HepG2 (cell line): ENCODE measurements around the gene SYNGR1. TPM values are rescaled to one million over a fixed set of nuclear protein-coding genes. Genes with fewer than 3 reads are reported as not detected.

Experiments used
- CSRNP1 ChIP-seq: sonication (generic); formaldehyde crosslinking; IDR thresholded peaks from 2 replicates; pipeline ENCODE4 v1.8.1; 2023; ENCODE audit warnings: mild to moderate bottlenecking, missing genetic modification reagents
- DPF2 ChIP-seq: sonication (generic); formaldehyde crosslinking; IDR thresholded peaks from 2 replicates; pipeline ENCODE4 v1.4.0; 2020; ENCODE audit warnings: mild to moderate bottlenecking, low read depth, missing genetic modification reagents, borderline replicate concordance
- EP300 ChIP-seq, 3 experiments: sonication (generic) in 1 of 3; formaldehyde crosslinking in 1 of 3; IDR thresholded peaks; 2 replicates each; pipeline versions ENCODE4 v1.5.1 to v1.6.1; 2011 to 2020; ENCODE audit warnings: low read depth in 2 of 3, low read length in 2 of 3, borderline replicate concordance in 1 of 3, improper control_type of control experiment in 1 of 3, mild to moderate bottlenecking in 1 of 3, missing genetic modification reagents in 1 of 3, moderate library complexity in 1 of 3
- GATAD2A ChIP-seq: IDR thresholded peaks from 2 replicates; pipeline ENCODE4 v1.6.1; 2016
- NR0B2 ChIP-seq: sonication (generic); formaldehyde crosslinking; IDR thresholded peaks from 2 replicates; pipeline ENCODE4 v1.4.0; 2020; ENCODE audit warnings: mild to moderate bottlenecking, missing genetic modification reagents
- NR2F2 ChIP-seq: IDR thresholded peaks from 2 replicates; pipeline ENCODE4 v1.6.1; 2012; ENCODE audit warnings: low read depth, inconsistent platforms, borderline replicate concordance
- TCF7 ChIP-seq: sonication (generic); IDR thresholded peaks from 2 replicates; pipeline ENCODE4 v1.6.1; 2016; ENCODE audit warnings: antibody characterized with exemption, low read depth
- ZMAT3 ChIP-seq: sonication (generic); formaldehyde crosslinking; conservative IDR thresholded peaks from 2 replicates; pipeline ENCODE4 v1.7.0; 2021; ENCODE audit warnings: missing genetic modification reagents
- ZNF143 ChIP-seq: sonication (generic); formaldehyde crosslinking; IDR thresholded peaks from 2 replicates; pipeline ENCODE4 v1.4.0; 2020; ENCODE audit warnings: missing genetic modification reagents
- ZNF282 ChIP-seq: fragments of 450-650 bp; IDR thresholded peaks from 2 replicates; pipeline ENCODE4 v1.6.1; 2018; ENCODE audit not compliant: partially characterized antibody
- ZNF3 ChIP-seq: IDR thresholded peaks from 2 replicates; pipeline ENCODE4 v1.7.0; 2017; ENCODE audit warnings: inconsistent platforms
- ZNF343 ChIP-seq: sonication (generic); formaldehyde crosslinking; IDR thresholded peaks from 2 replicates; pipeline ENCODE4 v1.4.0; 2020; ENCODE audit warnings: mild to moderate bottlenecking, missing genetic modification reagents
- ZNF563 ChIP-seq: sonication (generic); formaldehyde crosslinking; IDR thresholded peaks from 2 replicates; pipeline ENCODE4 v1.8.0; 2022; ENCODE audit warnings: mild to moderate bottlenecking, moderate library complexity, missing genetic modification reagents
- ZNF768 ChIP-seq: sonication (generic); formaldehyde crosslinking; IDR thresholded peaks from 2 replicates; pipeline ENCODE4 v1.4.0; 2020; ENCODE audit warnings: missing genetic modification reagents
- ZNF891 ChIP-seq: sonication (generic); formaldehyde crosslinking; IDR thresholded peaks from 2 replicates; pipeline ENCODE4 v1.5.0; 2020; ENCODE audit warnings: mild to moderate bottlenecking, missing genetic modification reagents
- polyA plus RNA-seq, 8 experiments: library from polyadenylated mRNA; depleted of rRNA in 3 of 8; stranded (reverse) in 7 of 8; unstranded in 1 of 8; fragments of >200 nt; fragmentation: Illumina TruSeq in 4 of 8; extraction: Trizol in 4 of 8; gene quantifications; 2 replicates each; pipeline versions ENCODE4 v1.2.1 to v1.2.3, GENCODE V29; 2011 to 2016; ENCODE audit warnings: low read depth in 4 of 8, missing spikeins in 1 of 8, mixed read lengths in 1 of 8; ENCODE audit not compliant: insufficient read depth in 1 of 8
- total RNA-seq, 5 experiments: library from RNA; depleted of rRNA; stranded (reverse); fragments of >200 nt; fragmentation: Illumina TruSeq; extraction: Trizol; gene quantifications; 2 replicates each; pipeline ENCODE4 v1.2.3, GENCODE V29; 2016; ENCODE audit warnings: low read depth in 1 of 5
- TF ChIP-seq, protein P1 (sequence below), 2 experiments: sonication (generic) in 1 of 2; formaldehyde crosslinking in 1 of 2; IDR thresholded peaks; 2 replicates each; pipeline versions ENCODE4 v1.4.0 to v1.6.1; 2018 to 2020; ENCODE audit warnings: missing genetic modification reagents in 2 of 2, borderline replicate concordance in 1 of 2, low read depth in 1 of 2, mild to moderate bottlenecking in 1 of 2, missing biosample characterization in 1 of 2

Gene SYNGR1
- total and polyA plus RNA-seq, 2 of the 13 experiments (the other 11 are each of a cell fraction or from before 2014, with no cell fraction given) = 0.27 to 2.7 TPM

GRCh38 chr22:39319284-39320022 is 30.3 kb upstream of the SYNGR1 start, which contains the start of gene RPL3 (continued):
- TF ChIP-seq DPF2 (CRISPR knock-in tag) (no peak), ZNF891 (CRISPR knock-in tag) (peak; percentile 75; the same call in 1 of the 2 replicates), ZNF768 (CRISPR knock-in tag) (peak; percentile 67; the same call in 1 of the 2 replicates), NR0B2 (CRISPR knock-in tag) (peak; percentile 52; the same call in 1 of the 2 replicates), GATAD2A (CRISPR knock-in tag) (peak; percentile 75), TCF7 (no peak), NR2F2 (peak; percentile 33; the same call in 1 of the 2 replicates), ZNF282 (no peak), ZNF343 (CRISPR knock-in tag) (peak; percentile 75; the same call in 1 of the 2 replicates), ZNF3 (0 out of 2 replicates have a peak, but pooled peaks have one; percentile 16), ZMAT3 (peak; percentile 81; the same call in 1 of the 2 replicates), EP300 (IDR thresholded peaks at IDR 0.05; ENCODE audit: low read depth in 2 of 2, low read length in 2 of 2) (peak in 1 of 2 experiments; percentile 4; a peak in 1 of 4 replicates), EP300 (CRISPR knock-in tag; IDR thresholded peaks at IDR 0.05; ENCODE audit: borderline replicate concordance) (peak; percentile 14; the same call in 1 of the 2 replicates), CSRNP1 (CRISPR knock-in tag) (0 out of 2 replicates have a peak, but pooled peaks have one; percentile 22), ZNF563 (CRISPR knock-in tag) (no peak; the same call in 1 of the 2 replicates), ZNF143 (CRISPR knock-in tag) (no peak)
- TF ChIP-seq, protein P1, sequence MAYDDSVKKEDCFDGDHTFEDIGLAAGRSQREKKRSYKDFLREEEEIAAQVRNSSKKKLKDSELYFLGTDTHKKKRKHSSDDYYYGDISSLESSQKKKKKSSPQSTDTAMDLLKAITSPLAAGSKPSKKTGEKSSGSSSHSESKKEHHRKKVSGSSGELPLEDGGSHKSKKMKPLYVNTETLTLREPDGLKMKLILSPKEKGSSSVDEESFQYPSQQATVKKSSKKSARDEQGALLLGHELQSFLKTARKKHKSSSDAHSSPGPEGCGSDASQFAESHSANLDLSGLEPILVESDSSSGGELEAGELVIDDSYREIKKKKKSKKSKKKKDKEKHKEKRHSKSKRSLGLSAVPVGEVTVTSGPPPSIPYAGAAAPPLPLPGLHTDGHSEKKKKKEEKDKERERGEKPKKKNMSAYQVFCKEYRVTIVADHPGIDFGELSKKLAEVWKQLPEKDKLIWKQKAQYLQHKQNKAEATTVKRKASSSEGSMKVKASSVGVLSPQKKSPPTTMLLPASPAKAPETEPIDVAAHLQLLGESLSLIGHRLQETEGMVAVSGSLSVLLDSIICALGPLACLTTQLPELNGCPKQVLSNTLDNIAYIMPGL (CRISPR knock-in tag; IDR thresholded peaks at IDR 0.05; ENCODE audit: borderline replicate concordance in 1 of 2, low read depth in 1 of 2) = peak; percentile 62 to 83
